ENCODE results near the gene MOGAT1. TPM values are rescaled to one million over a fixed set of nuclear protein-coding genes. Genes with fewer than 3 reads are reported as not detected.
"Not testable (repeated sequence)": the region's sequence is repeated elsewhere in the genome, so short reads cannot be mapped to it uniquely, and the experiment has no call there.

The MOGAT1 gene
- total RNA-seq, 1 experiment from 2014 or later = not detected

DNA sequence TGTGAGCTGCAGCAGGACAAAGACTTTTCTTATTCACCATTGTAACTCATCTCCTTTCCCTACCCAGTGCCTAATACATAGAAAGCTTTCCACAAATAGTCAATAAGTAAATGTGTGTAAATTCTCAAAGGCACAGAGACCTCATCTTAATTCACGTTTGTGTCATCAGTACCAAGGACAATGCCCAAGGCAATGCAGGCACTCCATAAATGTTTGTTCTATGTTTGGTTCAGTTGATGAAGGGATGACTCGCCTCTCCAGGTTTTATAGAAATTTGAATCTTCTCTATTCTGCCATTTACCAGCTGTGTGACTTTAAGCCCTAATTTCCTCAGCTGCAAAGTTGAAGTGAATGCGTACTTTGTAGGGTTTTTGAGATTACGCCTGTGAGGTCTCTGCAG, 2.1 kb upstream of the MOGAT1 start:
- DNase-seq (ENCODE audit: extremely low read depth, low read depth) = no peak

DNA sequence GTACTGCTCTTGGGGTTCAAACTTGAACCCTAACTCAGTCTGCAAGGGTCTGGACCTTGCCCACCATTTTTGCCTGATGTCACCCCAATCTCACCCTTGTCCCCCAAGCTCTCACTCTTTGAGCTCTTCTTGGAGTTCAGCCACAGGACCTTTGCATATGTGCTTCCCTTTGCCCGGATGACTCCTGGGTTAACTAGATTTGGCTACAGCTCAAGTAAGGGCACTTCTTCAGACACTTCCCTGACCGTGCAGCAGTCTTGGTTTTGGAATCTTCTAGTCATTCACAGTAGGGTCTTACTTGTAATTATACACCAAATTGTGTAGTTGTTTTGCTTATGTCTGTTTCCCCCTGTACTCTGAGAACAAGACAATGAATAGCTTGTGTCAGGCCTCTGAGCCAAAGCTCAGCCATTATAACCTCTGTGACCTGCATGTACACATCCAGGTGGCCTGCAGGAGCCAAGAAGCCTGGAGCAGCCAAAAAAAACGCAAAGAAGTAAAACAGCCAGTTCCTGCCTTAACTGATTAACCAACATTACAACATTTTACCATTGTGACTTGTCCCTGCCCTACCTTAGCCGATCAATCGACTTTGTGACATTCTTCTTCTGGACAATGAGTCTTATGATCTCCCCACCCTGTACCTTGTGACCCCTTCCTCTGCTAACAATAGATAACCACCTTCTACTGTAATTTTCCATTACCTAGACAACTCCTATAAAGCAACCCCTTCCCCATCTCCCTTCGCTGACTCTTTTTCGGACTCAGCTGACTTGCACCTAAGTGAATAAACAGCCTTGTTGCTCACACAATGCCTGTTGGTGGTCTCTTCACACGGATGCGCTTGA, 1.0 kb upstream of the MOGAT1 start:
- DNase-seq (ENCODE audit: extremely low read depth, low read depth) = no peak

DNA sequence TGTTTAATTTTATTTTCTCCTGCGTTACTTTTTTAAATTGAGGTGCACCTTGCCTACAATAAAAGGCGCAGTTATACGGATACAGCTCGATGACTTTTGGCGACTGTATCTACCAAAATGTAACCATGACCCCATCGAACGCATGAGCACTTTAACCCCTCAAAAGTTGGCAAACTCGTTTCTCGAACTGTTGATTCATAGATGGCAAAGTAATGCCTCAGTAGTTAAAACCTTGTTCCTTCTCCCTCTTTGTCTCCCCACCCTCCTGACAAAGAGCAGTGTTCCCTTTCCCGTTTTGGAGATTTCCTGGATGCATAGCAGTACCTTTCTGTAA, 577 bp downstream of the MOGAT1 start:
- no peak for DNase-seq (ENCODE audit: extremely low read depth, low read depth)

DNA sequence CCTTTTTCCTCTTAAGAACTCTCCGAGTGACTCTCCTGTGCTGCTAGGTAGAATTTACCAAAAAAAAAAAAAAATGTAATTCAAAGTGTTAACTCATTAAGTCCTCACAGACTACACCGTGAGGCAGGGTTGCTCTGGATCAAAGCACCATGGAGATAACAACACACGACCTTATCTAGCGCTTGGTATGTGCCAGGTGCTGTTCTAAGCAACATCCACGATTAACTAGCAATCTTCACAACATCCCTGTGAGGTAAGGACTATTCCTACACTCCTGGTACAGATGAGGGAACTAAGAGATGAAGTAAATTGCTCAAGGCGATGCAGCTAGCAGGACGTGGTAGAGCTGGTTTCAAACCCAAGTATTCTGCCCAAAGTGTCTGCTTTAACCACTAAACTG, 1.8 kb downstream of the MOGAT1 start:
- DNase-seq (ENCODE audit: extremely low read depth, low read depth) = no peak

DNA sequence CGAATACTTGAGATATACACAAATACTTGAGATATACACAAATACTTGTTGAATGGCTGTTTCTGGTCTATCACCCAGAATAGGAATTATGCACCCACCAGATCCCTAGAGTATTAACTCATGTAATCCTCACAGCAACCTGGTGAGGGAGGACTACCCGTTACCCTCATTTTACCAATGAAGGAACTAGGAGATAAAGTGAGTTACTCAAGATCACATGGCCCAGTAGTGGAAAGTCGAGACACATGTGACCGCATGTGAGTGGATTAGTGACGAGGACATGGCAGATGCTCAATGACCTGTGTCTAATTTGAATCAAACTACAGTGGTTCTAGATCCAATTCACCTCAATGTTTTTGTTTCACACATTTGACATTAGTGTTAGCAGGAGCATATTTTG, 2.4 kb downstream of the MOGAT1 start:
- no peak for DNase-seq (ENCODE audit: extremely low read depth, low read depth)

DNA sequence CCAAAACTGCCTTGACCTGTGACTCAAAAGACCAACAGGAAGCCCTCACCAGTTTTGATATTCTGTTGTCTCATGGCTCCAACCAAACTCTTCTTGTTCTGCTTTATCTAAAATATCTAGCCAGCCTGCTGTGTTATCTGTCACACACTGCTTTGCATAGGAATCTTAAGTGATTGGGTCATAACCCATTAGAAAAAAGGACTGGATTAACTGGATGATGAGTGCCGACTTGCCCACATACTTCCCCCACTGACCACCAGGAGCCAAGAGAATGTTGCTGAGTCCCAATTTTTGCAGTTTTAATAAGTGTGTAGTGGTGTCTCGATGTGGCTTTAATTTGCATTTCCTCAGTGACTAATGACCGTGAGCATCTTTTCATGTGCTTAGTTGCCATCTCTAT, 6.5 kb downstream of the MOGAT1 start:
- DNase-seq (ENCODE audit: extremely low read depth, low read depth) = no peak

DNA sequence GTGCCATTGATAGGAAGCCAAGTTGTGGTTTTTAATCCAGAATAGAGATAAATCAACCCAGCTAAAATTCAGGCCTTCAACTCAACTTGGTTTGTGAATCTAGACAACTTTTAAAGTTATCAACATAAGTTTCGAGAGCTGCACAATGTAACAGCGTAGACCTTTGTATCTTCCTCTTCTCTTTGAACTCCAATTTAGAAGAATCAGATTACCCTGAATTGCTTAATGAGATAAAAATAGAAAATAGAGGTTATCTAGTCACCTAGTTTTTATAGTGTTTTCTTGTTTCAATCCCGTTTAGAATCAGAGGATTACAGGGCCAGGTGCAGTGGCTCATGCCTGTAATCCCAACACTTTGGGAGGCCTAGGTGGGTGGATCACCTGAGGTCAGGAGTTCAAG, 12.3 kb downstream of the MOGAT1 start:
- DNase-seq (ENCODE audit: extremely low read depth, low read depth) = no peak

DNA sequence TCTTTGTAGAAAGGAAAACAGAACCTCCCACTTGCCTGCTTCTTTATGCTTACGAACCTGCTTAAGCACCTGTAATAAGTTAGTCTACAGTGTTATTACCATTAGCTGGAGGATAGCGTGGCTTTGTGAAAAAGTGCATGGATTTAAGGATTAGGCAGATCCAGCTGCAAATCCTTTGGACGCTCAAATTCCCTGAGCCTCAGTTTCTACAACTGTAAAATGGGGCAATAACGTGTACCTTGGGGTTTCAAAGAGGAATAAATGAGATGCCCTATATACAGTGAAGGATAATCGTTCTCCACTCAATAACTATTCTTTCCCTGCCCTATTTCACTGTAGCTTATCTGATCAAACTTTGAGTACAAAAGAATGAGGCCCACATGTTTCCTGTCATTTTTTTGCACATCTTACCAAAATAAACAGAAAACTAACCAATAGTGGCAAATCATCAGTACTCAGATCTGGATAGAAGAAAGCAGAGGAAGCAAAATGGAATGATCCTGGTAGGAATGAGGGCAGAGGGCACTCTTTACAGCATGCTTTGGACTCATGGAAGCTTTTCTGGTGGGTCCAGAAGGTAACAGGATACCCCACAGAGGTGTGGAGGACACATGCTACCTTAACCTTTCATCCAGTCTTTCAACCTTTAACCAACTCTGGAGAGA, 14.8 kb downstream of the MOGAT1 start:
- DNase-seq (ENCODE audit: extremely low read depth, low read depth) = no peak

DNA sequence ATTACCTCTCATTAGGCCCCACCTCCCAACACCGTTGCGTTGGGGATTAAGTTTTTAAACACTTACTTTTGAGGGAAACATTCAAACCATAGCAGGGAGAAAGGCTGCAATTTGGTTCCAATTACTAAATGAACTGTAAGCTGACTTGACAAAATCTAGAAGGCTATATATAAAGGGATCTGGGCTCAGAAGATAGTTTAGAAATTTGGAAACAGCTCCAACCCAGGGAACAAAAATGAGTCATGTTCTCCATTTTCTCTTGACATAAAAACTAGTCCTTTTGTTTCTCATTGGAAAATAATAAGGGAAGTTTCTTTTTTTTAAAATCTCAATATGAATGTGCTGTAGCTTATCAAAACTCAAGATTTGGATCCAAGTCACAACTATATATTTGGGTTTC, 17.5 kb downstream of the MOGAT1 start:
- DNase-seq (ENCODE audit: extremely low read depth, low read depth) = no peak

DNA sequence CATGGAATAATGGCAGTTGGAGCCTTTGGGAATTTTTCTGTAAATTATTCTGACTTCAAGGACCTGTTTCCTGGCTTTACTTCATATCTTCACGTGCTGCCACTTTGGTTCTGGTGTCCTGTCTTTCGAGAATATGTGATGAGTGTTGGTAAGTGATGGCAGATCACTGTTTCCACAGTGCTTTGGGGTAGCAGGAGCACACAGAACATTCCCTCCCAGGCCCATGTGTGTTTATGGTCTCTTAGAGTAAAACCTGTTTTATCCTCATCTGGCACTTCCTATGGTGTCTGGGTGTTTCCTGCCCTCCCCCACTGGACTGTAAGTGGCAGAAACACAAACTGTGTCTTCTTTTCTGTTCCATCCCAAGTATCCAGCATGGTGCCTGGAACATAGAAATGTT, 17.9 kb downstream of the MOGAT1 start:
- DNase-seq (ENCODE audit: extremely low read depth, low read depth) = no peak

DNA sequence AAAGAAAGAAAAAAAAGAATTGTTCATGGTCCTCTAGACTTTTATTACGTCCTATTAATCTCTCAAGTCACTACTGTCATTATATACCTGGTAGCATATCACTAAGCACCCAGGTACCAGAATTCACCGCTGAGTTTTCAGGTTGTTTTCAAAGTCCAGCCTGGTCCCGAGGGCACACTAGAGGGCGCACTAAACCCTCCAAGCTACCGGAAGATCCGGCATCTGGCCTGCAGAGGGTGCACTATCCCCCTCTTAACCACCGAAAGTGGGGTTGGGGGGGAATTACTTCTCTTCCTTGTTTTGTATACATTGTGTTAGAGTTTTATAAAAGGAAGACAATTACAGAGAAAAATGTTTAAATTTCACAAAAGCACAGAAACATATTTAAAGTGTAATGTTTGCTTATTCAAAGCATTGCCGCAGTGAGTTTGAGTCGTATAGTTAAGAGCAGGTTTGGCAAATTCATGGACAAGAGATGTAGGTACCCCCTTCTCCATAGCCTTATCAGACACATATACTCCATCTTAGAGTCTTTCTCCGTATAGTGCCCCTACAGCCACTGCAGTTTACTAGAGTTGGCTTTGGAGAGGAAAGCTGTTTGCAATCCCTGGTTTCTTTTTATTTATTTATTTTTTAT, 19.2 kb downstream of the MOGAT1 start:
- DNase-seq (ENCODE audit: extremely low read depth, low read depth) = peak; percentile 80

DNA sequence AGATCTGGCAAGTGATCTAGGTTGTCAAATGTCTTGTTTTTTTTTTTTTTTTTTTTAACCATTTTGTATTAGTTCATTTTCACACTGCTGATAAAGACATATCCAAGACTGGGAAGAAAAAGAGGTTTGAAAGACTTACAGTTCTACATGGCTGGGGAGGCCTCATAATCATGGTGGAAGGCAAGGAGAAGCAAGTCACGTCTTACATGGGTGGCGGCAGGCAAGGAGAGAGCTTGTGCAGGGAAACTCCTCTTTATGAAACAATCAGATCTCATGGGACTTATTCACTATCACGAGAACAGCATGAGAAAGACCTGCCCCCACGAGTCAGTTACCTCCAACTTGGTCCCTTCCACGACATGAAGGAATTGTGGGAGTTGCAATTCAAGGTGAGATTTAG, 22.0 kb downstream of the MOGAT1 start:
- not testable (repeated sequence) for DNase-seq (ENCODE audit: extremely low read depth, low read depth)

DNA sequence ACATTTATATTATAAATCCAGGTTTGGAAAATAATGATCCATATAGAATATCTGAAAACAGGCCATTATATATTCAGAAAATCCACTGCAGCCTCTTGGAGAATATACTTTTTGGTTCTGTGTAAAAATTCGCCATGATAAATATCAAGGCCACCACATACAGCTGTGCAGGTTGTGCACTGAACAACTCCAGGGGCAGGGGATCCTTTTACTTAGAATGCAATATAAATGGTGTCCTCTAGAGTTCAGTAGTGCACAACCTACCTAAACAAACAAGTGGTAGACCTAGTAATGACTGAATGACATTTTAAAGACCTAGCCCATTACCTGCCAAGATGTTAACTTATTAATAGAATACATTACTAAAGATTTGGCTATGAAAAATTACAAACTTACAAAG, 22.4 kb downstream of the MOGAT1 start:
- no peak for DNase-seq (ENCODE audit: extremely low read depth, low read depth)

DNA sequence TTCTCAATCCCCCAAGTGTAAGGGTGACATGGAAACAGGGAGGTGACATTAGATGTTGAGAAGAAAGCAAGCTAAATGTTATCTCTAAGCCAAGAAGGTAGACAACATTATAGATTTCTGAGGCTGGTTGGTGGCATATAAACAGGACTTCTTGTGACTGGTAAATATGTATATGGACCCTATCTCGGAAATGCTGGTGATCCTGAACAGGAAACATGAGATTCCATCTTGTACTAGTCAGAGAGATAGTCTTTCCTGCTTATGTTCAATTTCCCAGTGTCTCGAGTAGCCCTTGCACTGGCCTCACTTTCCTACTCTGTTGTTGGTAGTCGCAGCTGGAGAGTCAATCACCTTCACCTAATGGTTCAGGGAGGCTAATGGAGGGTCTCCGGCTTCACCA, 26.8 kb downstream of the MOGAT1 start:
- no peak for DNase-seq (ENCODE audit: extremely low read depth, low read depth)

DNA sequence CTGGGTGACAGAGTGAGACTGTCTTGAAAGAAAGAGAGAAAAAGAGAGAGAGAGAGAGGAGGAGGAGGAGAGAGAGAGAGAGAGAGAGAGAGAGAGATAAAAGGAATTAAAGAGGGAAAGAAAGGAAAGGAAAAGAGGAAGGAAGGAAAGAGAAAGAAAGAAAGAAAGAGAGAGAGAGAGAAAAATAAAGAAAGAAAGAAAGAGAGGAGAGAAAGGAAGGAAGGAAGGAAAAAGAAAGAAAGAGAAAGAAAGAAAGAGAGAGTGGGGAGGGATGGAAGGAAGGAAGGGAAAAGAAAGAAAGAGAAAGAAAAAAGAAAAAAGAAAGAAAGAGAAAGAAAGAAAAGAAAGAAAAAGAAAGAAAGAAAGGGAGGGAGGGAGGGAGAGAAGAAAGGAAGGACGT, 29.8 kb downstream of the MOGAT1 start:
- DNase-seq (ENCODE audit: extremely low read depth, low read depth) = no peak

DNA sequence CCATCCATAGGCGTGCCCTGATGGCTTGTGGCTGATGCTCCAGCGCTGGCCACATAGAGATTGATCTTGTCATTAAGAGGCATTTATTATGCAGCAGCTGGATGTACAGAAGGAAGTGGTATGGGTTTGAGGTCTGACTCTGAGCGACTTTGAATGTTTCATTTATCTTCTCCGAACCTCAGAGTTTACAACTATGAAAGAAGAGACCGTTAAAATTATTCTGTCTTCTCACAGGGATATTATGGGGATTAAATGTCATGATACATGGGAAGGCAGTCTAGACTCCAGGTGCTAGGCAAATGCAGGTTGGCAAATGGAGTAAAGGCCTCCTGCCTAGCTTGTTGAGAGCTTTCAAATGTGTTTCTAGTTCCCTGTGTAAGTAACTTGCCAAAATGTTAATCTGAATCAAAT, 30.3 kb downstream of the MOGAT1 start:
- no peak for DNase-seq (ENCODE audit: extremely low read depth, low read depth)

DNA sequence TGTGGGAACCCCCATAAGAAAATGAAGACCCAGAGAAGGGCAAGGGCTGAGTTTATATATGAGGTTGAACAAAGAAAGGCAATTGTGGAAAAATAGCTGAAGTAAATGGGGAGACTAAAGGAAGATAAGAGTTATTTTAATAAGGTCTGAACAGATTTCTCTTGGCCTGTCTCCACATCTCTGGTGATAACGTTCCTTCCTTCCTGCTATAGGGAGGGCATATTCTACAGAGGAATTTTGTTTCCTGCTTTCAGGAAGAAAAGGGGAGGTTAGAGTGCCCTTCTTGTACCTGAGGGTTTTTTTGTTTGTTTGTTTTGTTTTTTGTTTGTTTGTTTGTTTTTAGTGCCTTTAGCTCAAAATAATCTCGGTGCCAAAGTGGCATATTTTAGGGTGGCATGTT, 31.6 kb downstream of the MOGAT1 start:
- DNase-seq (ENCODE audit: extremely low read depth, low read depth) = no peak

DNA sequence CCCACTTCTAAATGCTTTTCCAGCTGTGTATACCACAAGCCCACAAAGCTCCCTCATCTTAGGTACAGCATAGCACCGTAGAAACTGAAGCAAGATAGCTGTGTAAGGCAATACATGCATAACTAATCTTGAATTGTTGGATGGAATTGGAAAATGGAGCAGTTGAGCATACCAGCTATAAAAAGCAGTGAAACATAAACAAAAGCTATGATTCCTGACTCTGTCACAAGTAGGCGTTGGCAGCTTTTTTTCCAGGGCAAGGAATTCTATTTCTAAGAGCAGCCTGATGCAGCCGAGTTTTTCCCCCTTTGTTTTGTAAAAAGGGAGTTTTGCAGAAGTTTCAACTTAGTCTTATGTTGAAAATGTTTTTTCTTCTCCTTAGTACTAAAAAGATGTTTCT, 32.4 kb downstream of the MOGAT1 start:
- DNase-seq (ENCODE audit: extremely low read depth, low read depth) = no peak

DNA sequence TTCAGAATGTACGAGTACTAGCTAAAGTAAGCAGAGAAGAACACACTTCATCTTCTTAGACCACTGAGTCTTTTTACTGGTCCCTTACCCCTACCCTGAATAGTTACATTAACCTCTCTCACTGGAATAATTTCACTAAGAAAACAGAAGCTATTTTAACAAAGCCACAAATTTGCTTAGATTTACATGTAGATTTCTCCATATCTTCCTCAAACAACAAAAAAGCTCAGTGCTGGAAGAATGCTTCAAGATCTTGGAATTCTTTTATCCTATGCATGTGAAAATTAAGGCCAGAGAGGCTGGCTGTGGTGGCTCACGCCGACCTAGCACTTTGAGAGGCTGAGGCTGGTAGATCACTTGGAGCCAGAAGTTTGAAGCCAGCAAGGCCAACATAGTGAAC, 35.2 kb downstream of the MOGAT1 start:
- DNase-seq (ENCODE audit: extremely low read depth, low read depth) = no peak

DNA sequence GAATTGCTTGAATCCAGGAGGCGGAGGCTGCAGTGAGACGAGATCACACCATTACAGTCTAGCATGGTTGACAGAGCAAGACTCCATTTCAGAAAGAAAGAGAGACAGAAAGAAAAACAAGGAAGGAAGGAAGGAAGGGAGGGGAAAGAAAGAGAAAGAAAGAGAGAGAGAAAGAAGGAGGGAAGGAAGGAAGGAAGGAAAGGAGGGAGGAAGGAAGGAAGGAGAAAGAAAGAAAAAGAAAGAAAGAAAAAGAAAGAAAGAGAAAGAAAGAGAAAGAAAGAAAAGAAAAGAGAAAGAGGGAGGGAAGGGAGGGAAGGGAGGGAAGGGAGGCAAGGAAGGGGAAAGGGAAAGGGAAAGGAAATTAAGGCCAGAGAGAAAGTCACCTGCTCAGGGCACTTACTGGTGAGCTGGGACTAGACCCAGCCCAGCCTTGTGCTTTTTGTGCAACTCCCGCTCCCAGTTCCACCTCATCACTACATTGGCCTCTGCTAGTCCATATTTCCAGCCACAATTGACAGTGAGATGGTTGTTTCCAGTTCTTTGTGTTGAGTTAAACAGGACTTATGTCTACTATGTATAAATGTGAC, 35.7 kb downstream of the MOGAT1 start:
- DNase-seq (ENCODE audit: extremely low read depth, low read depth) = no peak

DNA sequence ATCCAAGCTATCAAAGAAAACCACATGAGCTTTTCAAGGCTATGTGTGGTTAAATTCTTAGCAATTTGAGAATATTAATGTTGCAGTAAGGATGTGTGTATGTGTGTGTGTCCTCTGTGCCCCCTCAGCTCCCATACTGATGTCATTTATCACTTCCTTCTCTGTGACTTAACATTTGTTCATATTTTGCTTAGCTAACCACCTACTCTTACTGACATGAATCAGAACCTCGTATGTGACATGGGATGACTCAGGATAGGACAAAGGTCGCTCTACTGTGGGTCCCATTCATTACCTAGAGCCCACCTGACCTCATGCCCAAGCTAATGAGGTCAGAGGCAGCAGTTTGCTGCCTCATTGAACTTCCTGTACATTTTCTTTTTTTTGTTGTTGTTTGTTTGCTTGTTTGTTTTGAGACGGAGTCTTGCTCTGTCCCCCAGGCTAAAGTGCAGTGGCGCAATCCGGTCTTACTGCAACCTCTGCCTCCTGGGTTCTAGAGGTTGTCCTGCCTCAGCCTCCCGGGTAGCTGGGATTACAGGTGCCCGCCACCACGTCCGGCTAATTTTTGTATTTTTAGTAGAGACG, 36.3 kb downstream of the MOGAT1 start:
- no peak for DNase-seq (ENCODE audit: extremely low read depth, low read depth)

Measured in NCI-H460 (cell line).